SK-N-SH (cell line): ENCODE results near the gene TGFBR3L.

Experiments
- CTCF ChIP-seq: fragments of 200-600 bp; sonication (generic); IDR thresholded peaks from 2 replicates; pipeline ENCODE4 v1.6.1; 2017; ENCODE audit warnings: antibody characterized with exemption, mild to moderate bottlenecking, moderate library complexity
- EP300 ChIP-seq, 2 experiments: IDR thresholded peaks; 2 replicates each; pipeline versions ENCODE4 v1.4.0 to v1.6.1; 2012; ENCODE audit warnings: borderline replicate concordance in 1 of 2, low read depth in 1 of 2, low read length in 1 of 2
- EZH2phosphoT487 ChIP-seq: fragments of 200-600 bp; sonication (generic); IDR thresholded peaks from 2 replicates; pipeline ENCODE4 v1.6.1; 2017; ENCODE audit warnings: low read depth, mixed run types, mild to moderate bottlenecking, antibody characterized with exemption, moderate library complexity, borderline replicate concordance
- POLR2AphosphoS5 ChIP-seq: IDR thresholded peaks from 2 replicates; pipeline ENCODE4 v1.6.1; 2012; ENCODE audit warnings: low read depth, low read length
- SMC3 ChIP-seq: IDR thresholded peaks from 2 replicates; pipeline ENCODE4 v1.6.1; 2012; ENCODE audit warnings: low read depth, low read length, improper control_type of control experiment

- TF ChIP-seq EP300 (IDR thresholded peaks at IDR 0.05; ENCODE audit: borderline replicate concordance in 1 of 2, low read depth in 1 of 2, low read length in 1 of 2) (no peak), CTCF (no peak), EZH2phosphoT487 (no peak), SMC3 (no peak), POLR2AphosphoS5 (no peak)
Observed at GRCh38 chr19:7907122-7907521, 7.5 kb upstream of the TGFBR3L start.
